Right ventricle myocardium inferior (tissue), 1 donor: ENCODE measurements around the gene PREX1. TPM values are rescaled to one million over a fixed set of nuclear protein-coding genes. Genes with fewer than 3 reads are reported as not detected.

Experiments
- ATAC-seq: fragments of 200-7000 bp; cut with Tn5 transposase; one replicate; pipeline ENCODE4 v1.9.1; 2020; ENCODE audit warnings: mild to moderate bottlenecking, moderate library complexity
- DNase-seq: peaks from one replicate; pipeline ENCODE4 v3.0.0; 2021; ENCODE audit errors: missing footprints
- intact Hi-C: fragments of 100-400 bp; cut with DNase I; formaldehyde crosslinking; loops from one replicate; pipeline ENCODE4 v1.11.0; 2022
- total RNA-seq: library from RNA; stranded (reverse); fragmentation: NEBNext Ultra II Directional; extraction: Animal tissue kit (Norgen Biotek cat#: 25700); gene quantifications from one replicate; pipeline ENCODE4 v1.2.1, GENCODE V29; 2021
- donor health status: DM: no; HTN: yes; CAD: no; lungs with severe emphysema.

The PREX1 gene
- total RNA-seq, 1 donor from 2014 or later = 11.0 TPM

DNA sequence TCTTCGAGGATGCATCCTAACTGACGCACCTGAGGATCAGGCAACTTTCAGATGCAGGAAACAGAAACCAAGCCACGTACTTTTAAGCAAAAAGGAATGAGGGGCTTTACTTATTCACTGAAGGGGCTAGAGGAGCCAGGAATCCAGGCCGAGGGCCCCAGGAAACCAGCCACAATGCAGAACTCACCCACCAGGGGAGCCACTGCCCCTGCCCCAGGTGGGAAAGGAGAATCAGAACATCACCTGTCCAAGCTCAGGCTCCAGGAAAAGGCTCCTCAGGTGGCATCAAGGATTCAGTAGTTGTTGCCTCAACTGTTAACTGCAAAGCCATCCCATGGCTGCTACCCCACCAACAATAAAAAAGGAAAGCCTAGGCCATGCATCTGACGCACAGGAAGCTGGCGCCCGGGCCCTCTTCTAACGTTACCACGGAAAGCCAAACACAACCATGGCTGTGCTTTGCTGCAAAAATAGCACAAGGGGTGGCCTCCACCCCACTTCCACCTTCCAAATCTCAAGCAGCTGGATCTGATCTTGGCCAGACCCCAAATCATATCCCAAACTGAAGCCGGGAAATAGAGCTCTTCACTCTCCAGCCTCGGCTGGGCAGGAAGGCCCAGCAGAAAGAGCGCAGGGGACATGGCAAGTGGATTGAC is 121.0 kb downstream of the PREX1 start:
- DNase-seq (no peak), ATAC-seq (peak; percentile 67)
- intact Hi-C loops = no loop called here

- intact Hi-C loops = no loop called here
- DNase-seq (no peak), ATAC-seq (no peak)
Observed at GRCh38 chr20:48706116-48706656, 121.6 kb downstream of the PREX1 start.

DNA sequence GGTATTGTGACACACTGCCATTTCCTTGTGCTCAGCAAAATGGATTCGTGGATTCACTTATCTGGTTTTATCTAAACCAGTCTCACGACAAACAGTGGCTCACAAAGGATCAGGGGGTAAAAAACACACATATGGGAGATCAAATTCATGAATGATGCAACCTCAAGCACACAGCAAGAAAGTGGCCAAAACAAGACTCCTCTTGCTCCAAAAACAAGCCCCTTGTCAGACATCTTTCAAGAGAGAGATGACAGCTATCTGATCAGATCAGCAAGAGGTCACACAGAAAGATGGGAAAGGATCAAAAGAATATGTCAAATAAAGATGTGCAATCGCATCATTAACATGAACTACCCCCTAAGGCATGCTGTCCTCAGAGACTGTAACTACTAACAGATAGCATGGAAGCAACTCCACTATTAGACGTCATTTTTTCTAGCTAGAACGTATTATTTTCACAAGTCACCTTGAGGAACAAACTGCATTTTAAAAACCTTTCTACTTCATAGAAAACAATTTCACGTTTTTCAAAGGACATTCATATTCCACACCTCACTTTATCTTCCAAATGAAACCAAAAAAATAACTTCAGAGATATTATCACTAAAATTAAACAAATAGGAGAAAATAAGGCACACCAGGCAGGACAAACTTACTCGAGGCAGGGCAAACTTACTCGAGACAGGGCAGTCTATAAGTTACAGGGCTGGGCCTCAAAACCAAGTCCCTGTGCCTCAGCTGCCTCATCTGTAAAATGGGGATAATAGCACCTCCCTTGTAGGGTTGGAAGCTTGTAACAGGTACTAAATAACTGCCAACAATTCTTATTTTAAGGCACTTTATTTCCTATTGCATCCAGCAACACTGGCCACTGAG is 122.3 kb downstream of the PREX1 start:
- peak; percentile 5 for ATAC-seq
- no peak for DNase-seq
- intact Hi-C loops = no loop called here

- no peak for DNase-seq
- no peak for ATAC-seq
- intact Hi-C loops = no loop called here
Observed at GRCh38 chr20:48704761-48705160, 123.0 kb downstream of the PREX1 start.

- no peak for DNase-seq
- intact Hi-C loops = no loop called here
- peak; percentile 40 for ATAC-seq
Observed at GRCh38 chr20:48703511-48704219, 124.1 kb downstream of the PREX1 start.

- ATAC-seq = no peak
- DNase-seq = no peak
- intact Hi-C loops = no loop called here
Observed at GRCh38 chr20:48703107-48703506, 124.7 kb downstream of the PREX1 start.

DNA sequence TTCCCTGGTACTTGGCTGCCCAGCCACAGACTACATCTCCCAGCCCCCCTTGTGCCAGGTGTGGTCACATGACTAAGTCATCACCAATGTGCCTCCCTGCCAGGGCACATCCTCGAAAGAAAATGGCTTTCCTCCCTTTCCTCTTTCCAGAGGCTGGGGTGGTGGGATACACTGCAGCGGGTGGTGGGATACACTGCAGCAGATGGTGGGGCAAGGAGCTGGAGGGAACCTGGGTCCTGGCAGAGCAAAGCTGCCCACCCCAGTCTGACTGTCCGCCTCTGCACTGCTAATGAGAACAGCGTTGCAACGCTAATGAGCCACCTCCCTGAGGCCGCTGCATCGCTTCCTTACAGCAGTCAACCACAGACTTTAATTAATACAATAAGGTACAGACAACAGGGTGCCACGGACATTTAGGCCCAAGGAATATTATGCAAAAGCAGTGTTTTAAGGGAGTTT is 125.3 kb downstream of the PREX1 start:
- DNase-seq (no peak), ATAC-seq (no peak)
- intact Hi-C loops = no loop called here

- intact Hi-C loops = no loop called here
- no peak for DNase-seq
- ATAC-seq = no peak
Observed at GRCh38 chr20:48701702-48702101, 126.1 kb downstream of the PREX1 start.

DNA sequence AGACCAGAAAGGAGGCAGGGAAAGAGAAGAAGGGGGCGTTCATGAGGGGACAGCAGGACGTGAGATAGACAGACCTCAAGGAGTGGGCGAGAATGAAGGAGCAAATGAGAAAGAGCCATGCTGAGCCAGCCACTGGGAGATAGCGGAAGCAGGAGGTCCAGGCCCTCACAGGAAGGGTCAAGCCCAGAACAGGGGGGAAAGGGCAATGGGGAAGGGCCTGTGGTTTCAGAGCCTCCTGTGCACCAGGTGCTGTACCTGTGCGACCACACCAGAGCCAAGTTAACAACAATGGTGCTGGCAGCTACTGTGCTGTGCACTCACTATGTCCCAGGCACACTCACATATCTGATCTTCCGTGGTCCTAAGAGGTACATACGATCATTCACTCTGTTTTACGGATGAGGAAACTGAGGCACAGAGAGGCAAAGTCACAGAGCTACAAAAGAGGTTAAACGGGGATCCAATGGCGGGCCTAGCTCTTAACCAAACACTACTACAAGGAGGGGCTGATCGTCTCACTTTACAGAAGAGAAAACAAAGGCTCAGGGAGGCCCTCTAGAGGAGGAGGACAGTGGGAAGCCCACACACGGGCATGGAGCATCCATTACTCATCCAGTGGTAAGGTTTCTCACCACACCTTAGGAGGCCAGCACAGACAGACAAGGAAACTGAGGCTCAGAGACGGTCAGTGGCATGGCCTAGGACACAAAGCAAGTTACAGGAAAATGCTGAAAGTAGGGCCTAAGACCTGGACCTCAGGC is 129.1 kb downstream of the PREX1 start:
- no peak for DNase-seq
- intact Hi-C loops = no loop called here
- ATAC-seq = no peak

DNA sequence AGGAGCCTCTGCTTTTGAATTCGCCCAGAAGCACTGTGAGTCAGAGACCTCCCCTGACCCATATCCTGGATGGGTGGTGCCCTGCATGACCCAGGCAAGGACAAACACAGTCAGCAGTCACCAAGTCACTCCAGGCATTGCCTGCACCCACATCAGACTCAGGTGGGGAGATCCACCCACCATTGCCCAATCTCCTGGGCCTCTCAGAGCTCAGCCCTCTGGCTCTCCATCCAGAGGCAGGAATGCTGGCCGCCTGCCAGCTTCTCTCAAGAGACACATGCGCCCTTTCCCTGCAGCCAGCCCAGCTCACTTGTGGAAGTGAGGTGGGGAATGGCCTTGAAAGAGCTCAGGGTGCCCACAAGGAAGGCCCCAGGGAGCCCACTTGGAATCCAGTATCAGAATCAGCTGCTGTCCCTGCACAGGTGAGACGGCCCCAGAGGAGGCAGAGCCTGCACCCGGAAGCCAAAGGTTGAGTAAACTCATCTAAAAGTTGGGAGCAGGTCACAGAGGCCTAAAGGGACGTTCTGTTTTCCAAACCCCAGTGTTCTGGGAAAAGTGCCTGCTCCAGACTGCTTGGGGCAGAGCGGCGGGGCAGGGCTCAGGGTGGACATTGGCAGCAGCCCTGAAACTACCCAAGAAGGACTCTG is 129.8 kb downstream of the PREX1 start:
- ATAC-seq (peak; percentile 92), DNase-seq (peak; percentile 91)
- intact Hi-C loops = loop anchor here (2.0 kb wide), 1 partner anchor 15 kb away; no protein-coding TSS in a partner anchor

DNA sequence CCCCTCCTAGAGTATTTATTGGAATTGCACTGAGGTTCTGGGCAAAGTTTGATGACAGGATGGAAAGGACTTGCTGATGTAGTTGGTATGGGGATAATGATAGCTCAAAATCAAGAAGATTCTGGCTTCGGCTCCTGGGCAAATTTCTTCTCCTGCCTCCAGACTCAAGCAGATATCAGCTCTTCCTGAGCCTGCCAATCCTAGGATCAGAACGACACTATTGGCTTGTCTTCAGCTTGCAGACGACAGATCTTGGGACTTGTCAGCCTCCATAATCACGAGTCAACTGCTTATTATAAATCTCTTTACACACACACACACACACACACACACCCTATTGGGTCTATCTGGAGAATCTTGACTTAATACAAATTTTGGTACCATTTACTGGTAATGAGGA is 131.1 kb downstream of the PREX1 start:
- no peak for DNase-seq
- no peak for ATAC-seq

GRCh38 chr20:48695738-48696137 is 132.1 kb downstream of the PREX1 start:
- no peak for ATAC-seq
- DNase-seq = no peak
- intact Hi-C loops = loop anchor here (2.0 kb wide), 1 partner anchor 13 kb away; no protein-coding TSS in a partner anchor

More for the DNA sequence above, 131.1 kb downstream of the PREX1 start:
- intact Hi-C loops = loop anchor here (2.0 kb wide), 1 partner anchor 14 kb away; no protein-coding TSS in a partner anchor

DNA sequence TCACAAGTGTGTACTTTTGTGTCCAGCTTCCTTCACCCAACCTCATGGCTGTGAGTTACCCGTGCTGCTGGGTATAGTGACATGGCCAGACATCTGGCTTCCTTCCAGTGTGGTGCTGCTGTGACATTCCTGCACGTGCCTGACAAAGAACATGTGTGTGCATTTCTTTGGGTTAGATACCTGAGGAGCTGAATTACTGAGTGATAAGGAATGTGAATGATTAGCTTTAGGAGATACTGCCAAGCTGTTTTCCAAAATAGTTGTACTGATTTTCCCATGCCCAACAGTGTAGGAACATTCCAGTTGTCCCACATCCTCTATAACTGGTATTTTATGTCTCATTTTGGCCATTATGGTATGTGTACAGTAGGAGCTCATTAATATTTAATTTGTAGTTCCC is 132.5 kb downstream of the PREX1 start:
- ATAC-seq = no peak

DNA sequence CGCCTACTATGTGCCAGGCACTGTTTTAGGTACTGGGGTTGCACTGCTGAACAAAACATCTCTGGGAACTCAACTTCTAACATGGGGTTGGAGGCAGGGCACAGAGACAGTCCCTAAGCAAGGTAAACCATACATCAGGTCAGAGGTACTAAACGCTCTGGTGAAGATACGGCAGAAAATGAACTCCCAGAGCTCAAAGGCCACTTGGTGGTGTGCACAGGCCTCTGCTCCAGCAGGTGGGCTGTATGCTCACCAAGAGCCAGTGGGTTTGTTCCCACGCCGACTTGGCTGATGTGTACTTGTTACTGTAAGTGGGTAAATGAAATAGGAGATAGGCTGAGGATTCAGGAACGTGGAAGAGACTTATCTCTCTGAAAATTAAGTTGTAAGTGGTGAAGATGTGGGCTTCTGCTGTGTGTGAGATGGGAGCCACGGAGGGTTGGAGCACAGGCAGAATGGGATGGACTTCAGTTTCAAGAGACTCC is 133.4 kb downstream of the PREX1 start:
- intact Hi-C loops = no loop called here
- ATAC-seq (no peak), DNase-seq (no peak)

More for the DNA sequence above, 132.5 kb downstream of the PREX1 start:
- intact Hi-C loops = no loop called here
- DNase-seq = no peak

DNA sequence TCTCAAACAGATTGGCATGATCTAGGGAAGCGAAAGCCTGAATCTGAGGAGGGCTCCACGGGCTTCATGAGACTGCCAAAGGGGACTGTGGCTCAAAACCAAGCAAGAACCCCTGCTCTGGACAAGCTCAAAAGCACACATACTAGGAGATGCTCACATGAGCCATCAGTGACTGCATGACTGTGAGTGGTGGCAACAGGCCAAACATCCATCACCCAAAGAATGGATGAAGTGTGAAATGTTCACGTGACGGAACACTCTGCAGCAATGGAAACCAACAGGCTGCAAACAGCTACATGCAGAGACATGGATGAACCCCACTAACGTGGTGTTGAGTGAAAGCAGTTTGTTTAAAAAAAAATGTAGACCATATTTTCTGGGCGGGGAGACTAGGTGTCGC is 136.3 kb downstream of the PREX1 start:
- ATAC-seq = peak; percentile 18
- intact Hi-C loops = no loop called here
- DNase-seq = no peak

DNA sequence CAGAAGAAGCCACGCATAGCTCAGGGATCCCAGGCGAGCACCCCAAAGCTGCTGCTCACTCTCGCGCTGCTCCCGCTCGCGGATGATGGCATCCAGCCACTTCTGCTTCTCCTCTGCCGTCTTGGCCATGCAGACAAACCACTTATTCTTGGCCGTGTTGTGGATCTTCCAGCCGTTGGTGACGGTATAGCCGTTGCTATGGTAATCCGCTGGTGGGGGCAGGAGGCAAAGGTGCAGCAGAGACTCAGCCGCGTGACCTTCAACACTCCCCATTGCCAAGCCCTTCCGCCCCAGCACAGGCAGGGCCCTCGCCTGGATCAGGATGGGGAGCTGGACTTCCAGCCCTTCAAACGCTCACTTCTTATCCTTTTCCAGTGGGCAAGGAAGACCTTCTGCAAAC is 136.9 kb downstream of the PREX1 start:
- ATAC-seq = no peak
- no peak for DNase-seq
- intact Hi-C loops = no loop called here

- DNase-seq (no peak), ATAC-seq (no peak)
- intact Hi-C loops = loop anchor here (5.0 kb wide), 1 partner anchor 42 kb away; no protein-coding TSS in a partner anchor
Observed at GRCh38 chr20:48689874-48690571, 137.8 kb downstream of the PREX1 start.
